Sciatic nerve (tissue), 2 donors: Measurements from ENCODE around the gene TENM4. TPM values are rescaled to one million over a fixed set of nuclear protein-coding genes. Genes with fewer than 3 reads are reported as not detected.

Source experiments
- ATAC-seq: fragments of 200-7000 bp; cut with Tn5 transposase; one replicate; pipeline ENCODE4 v1.9.1; 2020; ENCODE audit warnings: mild to moderate bottlenecking, moderate library complexity
- DNase-seq: peaks from one replicate; pipeline ENCODE4 v3.0.0-alpha.2; 2020; ENCODE audit warnings: low spot score
- intact Hi-C: fragments of 100-400 bp; cut with DNase I; formaldehyde crosslinking; loops from one replicate; pipeline ENCODE4 v1.14.2; 2022
- total RNA-seq: library from RNA; stranded (reverse); fragmentation: NEBNext Ultra II Directional; extraction: Animal tissue kit (Norgen Biotek cat#: 25700); gene quantifications from one replicate; pipeline ENCODE4 v1.2.1, GENCODE V29; 2021
- donor health status: DM: no; HTN: no; CAD: no.
- donor health status: DM: no; HTN: no; CAD: no.

Gene TENM4
- total RNA-seq, 1 donor from 2014 or later = 16.5 TPM

GRCh38 chr11:78763664-78764063 is 677.2 kb downstream of the TENM4 start:
- DNase-seq = no peak
- no peak for ATAC-seq
- intact Hi-C loops = loop anchor here (10.0 kb wide), 1 partner anchor 1121 kb away; no protein-coding TSS in a partner anchor

GRCh38 chr11:78762105-78762504 is 678.7 kb downstream of the TENM4 start:
- ATAC-seq (no peak), DNase-seq (no peak)
- intact Hi-C loops = loop anchor here (10.0 kb wide), 1 partner anchor 1123 kb away; no protein-coding TSS in a partner anchor

- ATAC-seq (no peak), DNase-seq (no peak)
- intact Hi-C loops = no loop called here
These were observed 681.8 kb downstream of the TENM4 start for GRCh38 chr11:78759071-78759470.

- ATAC-seq = no peak
- intact Hi-C loops = no loop called here
These were observed 687.5 kb downstream of the TENM4 start for GRCh38 chr11:78753297-78753696.

GRCh38 chr11:78752494-78752893 is 688.3 kb downstream of the TENM4 start:
- intact Hi-C loops = no loop called here
- ATAC-seq (no peak), DNase-seq (no peak)

More at GRCh38 chr11:78753297-78753696, 687.5 kb downstream of the TENM4 start:
- DNase-seq = no peak

GRCh38 chr11:78748918-78749690 is 691.7 kb downstream of the TENM4 start:
- intact Hi-C loops = no loop called here
- no peak for DNase-seq
- ATAC-seq = no peak

- ATAC-seq (no peak), DNase-seq (no peak)
- intact Hi-C loops = no loop called here
These were observed 695.9 kb downstream of the TENM4 start for GRCh38 chr11:78744949-78745348.

- intact Hi-C loops = no loop called here
- no peak for ATAC-seq
- no peak for DNase-seq
These were observed 696.6 kb downstream of the TENM4 start for GRCh38 chr11:78744202-78744601.

GRCh38 chr11:78742430-78742829 is 698.4 kb downstream of the TENM4 start:
- intact Hi-C loops = no loop called here
- DNase-seq (no peak), ATAC-seq (no peak)

GRCh38 chr11:78741741-78742140 is 699.1 kb downstream of the TENM4 start:
- DNase-seq (no peak), ATAC-seq (no peak)
- intact Hi-C loops = no loop called here

GRCh38 chr11:78740199-78741071 is 700.4 kb downstream of the TENM4 start:
- intact Hi-C loops = no loop called here
- DNase-seq (peak; percentile 63), ATAC-seq (peak; percentile 68)

- DNase-seq (no peak), ATAC-seq (no peak)
- intact Hi-C loops = no loop called here
These were observed 702.9 kb downstream of the TENM4 start for GRCh38 chr11:78737891-78738290.

GRCh38 chr11:78737301-78737700 is 703.5 kb downstream of the TENM4 start:
- DNase-seq = no peak
- intact Hi-C loops = no loop called here
- ATAC-seq = no peak

- intact Hi-C loops = no loop called here
- ATAC-seq (no peak), DNase-seq (no peak)
These were observed 705.1 kb downstream of the TENM4 start for GRCh38 chr11:78735711-78736110.

- intact Hi-C loops = no loop called here
- DNase-seq (no peak), ATAC-seq (no peak)
These were observed 707.8 kb downstream of the TENM4 start for GRCh38 chr11:78733031-78733430.

- DNase-seq (no peak), ATAC-seq (no peak)
- intact Hi-C loops = no loop called here
These were observed 708.6 kb downstream of the TENM4 start for GRCh38 chr11:78732246-78732645.

GRCh38 chr11:78731027-78731426 is 709.8 kb downstream of the TENM4 start:
- DNase-seq = no peak
- no peak for ATAC-seq
- intact Hi-C loops = no loop called here

- ATAC-seq (no peak), DNase-seq (no peak)
- intact Hi-C loops = no loop called here
These were observed 710.5 kb downstream of the TENM4 start for GRCh38 chr11:78730267-78730824.

- no peak for ATAC-seq
- intact Hi-C loops = no loop called here
- no peak for DNase-seq
These were observed 713.0 kb downstream of the TENM4 start for GRCh38 chr11:78727816-78728215.

GRCh38 chr11:78725200-78725599 is 715.6 kb downstream of the TENM4 start:
- ATAC-seq = no peak
- intact Hi-C loops = no loop called here
- DNase-seq = no peak
